Stimulated activated CD8-positive, alpha-beta memory T cell treated with anti-CD3 and anti-CD28 coated beads, Interleukin-4, amount 100 ng/mL, for 48 hours (primary cell): Measurements from ENCODE around the gene ESRRA.
"Not testable (repeated sequence)": the region's sequence is repeated elsewhere in the genome, so short reads cannot be mapped to it uniquely, and the experiment has no call there.

ENCODE experiments used
- DNase-seq: peaks from one replicate; pipeline ENCODE4 v3.0.0-alpha.2; 2020

ESRRA gene

DNA sequence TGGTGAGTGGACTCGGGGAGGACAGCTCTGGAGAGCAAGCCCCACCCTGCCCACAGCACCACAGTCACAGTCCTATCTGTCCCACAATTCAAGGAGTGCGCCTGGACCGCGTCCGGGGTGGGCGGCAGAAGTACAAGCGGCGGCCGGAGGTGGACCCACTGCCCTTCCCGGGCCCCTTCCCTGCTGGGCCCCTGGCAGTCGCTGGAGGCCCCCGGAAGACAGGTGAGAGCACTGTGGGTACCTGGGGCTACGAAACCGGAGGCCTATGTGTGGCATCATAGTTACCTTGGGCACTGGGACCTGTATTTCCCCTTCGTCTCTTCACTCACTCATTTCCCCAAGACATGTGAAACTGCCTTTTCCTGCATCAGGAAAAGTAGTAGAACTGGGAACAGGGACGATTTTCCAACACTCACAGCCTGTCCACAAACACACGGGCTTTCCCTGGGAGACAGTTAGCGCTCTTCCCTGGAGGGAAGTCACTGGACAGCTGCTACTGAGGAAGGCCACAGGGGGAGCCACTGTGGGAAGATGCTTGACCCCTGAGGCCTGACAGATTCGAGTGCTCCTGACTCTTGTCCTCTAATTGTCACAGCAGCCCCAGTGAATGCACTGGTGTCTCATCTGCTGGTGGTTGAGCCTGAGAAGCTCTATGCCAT lies 9.0 kb downstream of the ESRRA start:
- DNase-seq = no peak

DNA sequence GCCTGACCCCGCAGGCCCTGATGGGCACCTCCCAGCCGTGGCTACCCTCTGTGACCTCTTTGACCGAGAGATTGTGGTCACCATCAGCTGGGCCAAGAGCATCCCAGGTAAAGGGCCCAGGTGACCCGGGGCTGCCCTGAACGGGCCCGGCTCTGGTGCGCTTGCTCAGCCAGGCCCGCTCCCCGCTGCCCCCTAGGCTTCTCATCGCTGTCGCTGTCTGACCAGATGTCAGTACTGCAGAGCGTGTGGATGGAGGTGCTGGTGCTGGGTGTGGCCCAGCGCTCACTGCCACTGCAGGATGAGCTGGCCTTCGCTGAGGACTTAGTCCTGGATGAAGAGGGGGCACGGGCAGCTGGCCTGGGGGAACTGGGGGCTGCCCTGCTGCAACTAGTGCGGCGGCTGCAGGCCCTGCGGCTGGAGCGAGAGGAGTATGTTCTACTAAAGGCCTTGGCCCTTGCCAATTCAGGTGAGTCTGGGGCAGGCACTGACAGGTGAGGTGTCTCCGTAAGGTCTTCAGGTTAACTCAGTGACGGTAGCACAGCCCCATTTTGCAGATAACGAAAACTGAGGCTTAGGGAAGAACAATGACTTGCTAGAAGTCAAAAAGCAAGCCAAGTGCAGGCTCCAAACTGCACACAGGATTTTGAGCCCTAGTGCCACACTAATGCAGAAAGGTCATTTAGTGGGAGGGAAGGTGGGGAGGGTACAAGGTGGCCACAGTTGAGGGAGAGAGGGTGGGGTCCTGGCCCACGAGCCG lies 9.7 kb downstream of the ESRRA start:
- no peak for DNase-seq

DNA sequence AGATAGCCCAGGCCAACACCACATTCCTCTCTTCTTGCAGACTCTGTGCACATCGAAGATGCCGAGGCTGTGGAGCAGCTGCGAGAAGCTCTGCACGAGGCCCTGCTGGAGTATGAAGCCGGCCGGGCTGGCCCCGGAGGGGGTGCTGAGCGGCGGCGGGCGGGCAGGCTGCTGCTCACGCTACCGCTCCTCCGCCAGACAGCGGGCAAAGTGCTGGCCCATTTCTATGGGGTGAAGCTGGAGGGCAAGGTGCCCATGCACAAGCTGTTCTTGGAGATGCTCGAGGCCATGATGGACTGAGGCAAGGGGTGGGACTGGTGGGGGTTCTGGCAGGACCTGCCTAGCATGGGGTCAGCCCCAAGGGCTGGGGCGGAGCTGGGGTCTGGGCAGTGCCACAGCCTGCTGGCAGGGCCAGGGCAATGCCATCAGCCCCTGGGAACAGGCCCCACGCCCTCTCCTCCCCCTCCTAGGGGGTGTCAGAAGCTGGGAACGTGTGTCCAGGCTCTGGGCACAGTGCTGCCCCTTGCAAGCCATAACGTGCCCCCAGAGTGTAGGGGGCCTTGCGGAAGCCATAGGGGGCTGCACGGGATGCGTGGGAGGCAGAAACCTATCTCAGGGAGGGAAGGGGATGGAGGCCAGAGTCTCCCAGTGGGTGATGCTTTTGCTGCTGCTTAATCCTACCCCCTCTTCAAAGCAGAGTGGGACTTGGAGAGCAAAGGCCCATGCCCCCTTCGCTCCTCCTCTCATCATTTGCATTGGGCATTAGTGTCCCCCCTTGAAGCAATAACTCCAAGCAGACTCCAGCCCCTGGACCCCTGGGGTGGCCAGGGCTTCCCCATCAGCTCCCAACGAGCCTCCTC lies 10.6 kb downstream of the ESRRA start:
- not testable (repeated sequence) for DNase-seq

DNA sequence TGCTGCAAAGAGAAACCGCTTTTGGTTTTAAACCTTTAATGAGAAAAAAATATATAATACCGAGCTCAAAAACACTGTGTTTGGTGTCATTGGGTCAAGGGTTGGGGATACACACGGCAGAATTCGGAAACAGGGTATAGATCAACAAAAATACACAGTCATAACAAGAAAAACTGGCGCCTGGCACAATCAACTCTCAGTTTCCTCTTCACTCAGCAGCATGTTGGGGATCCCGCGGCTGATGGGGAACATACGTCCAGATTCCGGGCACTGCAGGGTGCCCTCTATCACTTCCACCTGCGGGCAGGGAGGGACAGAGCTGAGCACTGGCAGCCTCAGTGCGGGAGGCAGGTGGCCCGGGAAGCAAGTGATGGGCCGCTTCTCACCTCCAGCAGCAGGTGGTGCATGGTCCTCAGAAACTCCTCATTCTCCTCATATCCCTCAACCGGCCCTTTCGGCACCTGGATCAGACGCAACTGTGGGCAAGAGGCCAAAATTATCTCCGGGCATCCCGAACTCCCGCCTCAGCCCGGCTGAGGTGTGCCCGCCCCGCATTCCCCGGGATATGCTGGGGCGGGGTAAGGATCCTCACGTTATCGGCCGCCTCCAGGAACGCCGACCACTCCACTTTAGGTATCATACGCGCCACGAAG lies 11.5 kb downstream of the ESRRA start:
- DNase-seq = peak; percentile 59

DNA sequence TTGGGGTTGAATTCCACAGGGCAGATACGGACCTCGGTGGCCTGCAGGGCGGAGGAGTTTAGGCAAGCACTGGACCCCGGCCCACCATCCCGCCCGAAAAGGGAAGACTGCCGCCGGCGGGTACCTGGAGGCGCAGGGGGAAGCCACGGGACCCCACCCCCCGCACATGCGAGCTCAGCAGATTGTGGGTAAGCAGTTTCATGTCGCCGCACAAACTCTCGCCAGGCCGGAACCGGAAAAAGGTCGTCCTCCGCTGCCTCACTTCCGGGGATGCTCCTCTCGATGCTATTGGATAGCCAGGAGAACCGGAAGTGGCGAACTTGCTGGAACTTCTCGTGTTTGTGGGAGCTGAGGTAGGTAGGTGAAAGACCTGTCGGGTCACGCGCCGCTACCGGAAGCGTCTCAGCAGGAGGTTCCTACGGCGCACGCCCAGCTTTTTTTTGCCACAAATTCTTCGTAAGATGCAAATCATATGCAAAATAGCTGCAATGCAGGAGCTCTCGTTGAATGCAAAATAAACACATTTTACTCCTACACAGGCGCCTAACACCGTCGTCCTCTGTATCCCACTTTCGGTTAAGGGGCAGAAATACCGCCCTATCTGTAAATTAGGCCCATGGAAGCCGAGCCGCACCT lies 12.1 kb downstream of the ESRRA start, which contains the start of gene TRMT112:
Gene TRMT112, minus strand, starts transcription at position 235 of the 636 bp plus-strand sequence. Its CDS starts 33 bp downstream, at position 202.
- DNase-seq = peak; percentile 96

DNA sequence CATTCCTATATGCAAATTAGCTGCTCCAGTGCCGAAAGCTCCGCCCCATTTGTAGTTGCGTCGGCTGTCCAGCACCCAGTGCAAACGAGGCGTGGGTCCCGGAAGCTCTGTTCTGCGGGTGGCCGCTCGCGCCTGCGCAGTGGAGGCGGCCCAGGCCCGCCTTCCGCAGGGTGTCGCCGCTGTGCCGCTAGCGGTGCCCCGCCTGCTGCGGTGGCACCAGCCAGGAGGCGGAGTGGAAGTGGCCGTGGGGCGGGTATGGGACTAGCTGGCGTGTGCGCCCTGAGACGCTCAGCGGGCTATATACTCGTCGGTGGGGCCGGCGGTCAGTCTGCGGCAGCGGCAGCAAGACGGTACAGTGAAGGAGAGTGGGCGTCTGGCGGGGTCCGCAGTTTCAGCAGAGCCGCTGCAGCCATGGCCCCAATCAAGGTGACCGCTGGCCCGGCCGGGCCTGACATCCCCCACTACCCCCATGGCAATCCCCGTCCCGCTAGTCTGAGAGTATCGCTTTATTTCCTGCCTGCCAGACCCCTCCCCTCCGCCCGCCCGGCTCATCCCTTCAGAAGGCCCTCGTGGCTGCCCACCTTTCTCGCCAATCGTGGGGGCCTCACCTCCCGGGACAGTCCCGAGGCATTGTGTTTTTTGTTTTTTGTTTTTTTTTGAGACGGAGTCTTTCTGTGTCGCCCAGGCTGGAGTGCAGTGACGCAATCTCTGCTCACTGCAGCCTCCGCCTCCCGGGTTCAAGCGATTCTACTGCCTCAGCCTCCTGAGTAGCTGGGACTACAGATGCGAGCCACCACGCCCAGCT lies 12.8 kb downstream of the ESRRA start, which contains the start of gene PRDX5:
Gene PRDX5, plus strand, starts transcription at position 161 of the 805 bp plus-strand sequence. Its CDS starts 95 bp downstream, at position 256.
- peak; percentile 95 for DNase-seq

DNA sequence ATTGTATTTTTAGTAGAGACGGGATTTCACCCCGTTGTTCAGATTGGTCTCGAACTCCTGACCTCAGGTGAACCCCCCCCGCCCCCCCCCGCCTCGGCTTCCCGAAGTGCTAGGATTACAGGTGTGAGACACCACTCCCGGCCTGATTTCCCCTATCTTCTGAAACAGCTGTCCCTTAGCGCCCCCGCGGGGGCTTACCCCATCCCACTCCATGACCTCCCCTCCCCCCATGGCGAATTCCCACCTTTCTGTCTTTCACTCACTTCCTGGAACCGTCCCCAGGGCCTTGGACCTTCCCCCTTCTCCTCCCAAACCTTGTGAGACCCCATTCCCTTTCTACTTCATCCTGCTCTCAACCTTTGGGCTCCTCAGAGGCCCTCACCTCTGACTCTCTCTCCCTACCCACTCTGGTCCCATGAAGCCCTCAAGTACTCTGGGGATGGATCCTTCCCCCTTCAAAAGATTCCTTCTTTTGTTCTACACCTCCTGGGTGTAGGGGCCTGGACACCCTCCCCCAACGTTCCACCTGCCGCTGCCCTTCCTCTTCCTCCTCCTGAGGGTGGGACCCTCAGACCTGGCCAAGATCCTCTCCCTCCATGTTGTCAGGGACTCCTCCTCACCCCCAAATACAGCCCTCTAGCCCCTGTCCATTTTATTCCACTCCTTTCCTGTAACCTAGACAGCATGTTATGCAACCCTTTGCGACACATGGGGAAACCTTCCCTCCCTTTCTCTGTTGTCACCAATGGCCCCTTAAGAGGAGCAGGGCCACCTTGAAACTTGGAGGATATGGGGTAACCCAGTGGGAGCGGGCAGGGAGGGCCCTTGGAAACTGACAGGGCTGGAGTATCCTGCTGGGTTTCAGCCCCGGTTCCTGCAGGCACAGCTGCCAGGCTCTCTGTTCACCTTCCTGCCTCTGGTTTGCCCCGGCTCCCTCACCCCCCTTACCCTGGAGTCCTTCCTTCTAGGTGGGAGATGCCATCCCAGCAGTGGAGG lies 13.7 kb downstream of the ESRRA start:
- DNase-seq = no peak

DNA sequence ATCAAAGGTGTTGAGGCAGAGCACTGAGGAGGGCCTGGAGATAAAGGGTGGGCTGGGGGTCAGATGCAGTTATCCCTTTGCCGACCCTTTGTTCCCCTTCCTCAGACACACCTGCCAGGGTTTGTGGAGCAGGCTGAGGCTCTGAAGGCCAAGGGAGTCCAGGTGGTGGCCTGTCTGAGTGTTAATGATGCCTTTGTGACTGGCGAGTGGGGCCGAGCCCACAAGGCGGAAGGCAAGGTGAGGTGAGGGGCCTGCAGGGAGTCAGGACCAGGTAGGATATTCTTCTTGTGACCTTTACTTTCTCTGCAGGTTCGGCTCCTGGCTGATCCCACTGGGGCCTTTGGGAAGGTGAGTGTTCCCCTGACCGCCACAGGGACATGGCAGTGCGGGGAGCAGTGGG lies 15.2 kb downstream of the ESRRA start:
- no peak for DNase-seq

DNA sequence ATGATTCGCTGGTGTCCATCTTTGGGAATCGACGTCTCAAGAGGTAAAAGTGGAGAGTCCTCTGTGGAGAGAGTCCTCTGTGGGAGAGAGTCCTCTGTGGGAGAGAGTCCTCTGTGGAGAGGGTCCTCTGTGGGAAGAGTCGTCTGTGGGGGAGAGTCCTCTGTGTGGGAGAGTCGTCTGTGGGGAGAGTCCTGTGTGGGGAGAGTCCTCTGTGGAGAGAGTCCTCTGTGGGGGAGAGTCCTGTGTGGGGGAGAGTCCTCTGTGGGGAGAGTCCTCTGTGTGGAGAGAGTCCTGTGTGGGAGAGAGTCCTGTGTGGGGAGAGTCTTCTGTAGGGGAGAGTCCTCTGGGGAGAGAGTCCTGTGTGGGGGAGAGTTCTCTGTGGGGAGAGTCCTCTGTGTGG lies 15.7 kb downstream of the ESRRA start:
- no peak for DNase-seq

DNA sequence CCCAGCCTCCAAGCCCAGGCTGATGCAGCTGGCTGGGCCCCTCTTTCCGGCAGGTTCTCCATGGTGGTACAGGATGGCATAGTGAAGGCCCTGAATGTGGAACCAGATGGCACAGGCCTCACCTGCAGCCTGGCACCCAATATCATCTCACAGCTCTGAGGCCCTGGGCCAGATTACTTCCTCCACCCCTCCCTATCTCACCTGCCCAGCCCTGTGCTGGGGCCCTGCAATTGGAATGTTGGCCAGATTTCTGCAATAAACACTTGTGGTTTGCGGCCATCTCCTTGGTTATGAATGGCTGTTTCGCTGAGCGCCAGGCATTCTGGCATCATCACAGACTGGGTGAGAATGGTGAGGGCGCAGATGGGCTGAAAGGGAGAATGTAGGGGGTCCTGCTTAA lies 16.2 kb downstream of the ESRRA start:
- no peak for DNase-seq

DNA sequence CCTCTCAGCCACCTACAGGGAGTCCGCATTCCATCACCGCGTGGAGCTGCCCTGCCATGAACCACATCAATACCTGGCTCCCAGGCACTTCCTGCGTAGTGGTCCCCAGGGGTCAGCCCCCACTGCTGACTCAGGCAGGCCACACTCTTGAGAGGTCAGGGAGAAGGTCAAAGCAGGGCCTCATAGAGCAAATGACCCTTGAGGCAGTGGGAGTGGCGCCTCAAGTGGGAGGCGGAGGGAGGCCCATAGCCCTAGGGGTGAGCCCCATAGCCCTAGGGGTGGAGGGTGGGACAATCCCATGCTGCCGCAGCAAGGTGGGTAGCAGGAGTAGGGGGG lies 17.6 kb downstream of the ESRRA start:
- no peak for DNase-seq

DNA sequence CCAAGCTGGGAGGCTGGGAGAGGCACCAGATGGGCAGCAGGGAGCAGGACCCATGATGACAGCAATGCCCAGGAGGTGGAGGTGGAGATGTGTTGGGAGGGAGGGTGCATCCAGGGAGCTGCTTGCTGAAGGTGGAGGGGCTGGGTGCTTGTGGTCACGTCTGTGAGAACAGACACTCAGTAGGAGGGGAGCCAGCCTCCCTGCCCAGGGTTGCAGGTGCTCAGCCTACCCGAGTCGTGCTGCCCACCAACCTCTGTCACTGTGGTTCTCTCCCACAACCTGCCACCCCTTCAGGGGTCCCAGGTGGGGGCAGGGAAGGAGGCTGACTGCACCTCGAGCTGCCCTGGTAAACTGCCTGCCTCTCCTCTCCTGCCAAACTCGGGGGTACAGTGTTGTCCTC lies 18.0 kb downstream of the ESRRA start:
- no peak for DNase-seq

DNA sequence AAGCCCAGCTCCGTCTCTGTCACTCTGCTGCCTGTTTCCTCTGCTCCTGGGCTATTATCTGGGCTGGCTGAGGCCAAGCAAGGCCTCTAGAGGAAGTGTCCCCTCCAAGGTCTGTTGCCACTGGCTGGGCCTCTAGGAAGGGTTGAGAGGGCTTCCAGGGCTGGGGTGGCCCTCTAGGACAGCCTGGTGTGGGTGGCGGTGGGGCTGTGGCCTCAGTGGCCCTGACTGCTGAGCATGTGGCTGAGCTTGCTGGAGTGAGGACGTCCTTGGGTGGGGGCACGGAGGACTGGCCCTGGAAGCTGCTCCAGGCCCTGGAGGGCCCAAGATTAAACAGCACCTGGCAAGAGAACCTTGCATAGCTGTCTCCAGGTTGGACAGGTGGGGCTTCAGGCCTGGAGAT lies 18.7 kb downstream of the ESRRA start:
- not testable (repeated sequence) for DNase-seq

DNA sequence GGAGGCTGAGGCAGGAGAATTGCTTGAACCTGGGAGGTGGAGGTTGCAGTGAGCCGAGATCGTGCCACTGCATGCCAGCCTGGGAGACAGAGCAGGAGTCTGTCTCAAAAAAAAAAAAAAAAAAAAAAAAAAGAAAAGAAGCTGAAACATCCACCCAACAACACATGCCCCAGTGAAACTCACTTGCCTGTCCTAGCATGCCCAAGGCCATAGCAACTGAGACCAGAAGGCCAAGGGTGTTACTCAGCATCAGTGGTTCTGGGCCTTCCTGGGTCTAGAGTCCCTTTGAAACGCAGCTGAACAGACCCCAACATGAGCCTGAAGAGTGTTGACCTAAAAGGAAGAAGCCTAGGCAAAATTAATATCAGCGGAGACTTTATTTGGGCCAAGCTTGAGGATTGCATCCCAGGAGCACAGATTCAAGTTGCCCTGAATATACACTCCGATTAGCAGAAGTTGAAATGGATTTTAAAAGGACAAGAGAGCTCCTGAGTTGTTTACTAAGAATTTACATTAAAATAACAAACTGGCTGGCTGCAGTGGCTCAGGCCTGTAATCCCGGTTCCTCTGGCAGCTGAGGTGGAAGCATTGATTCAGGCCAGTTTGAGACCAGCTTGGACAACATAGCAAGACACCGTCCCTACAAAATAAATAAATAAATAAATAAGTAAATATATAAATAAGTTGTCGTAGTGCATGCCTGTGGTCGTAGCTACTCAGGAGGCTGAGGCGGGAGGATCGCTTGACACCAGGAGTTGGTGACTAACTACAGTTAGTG lies 19.6 kb downstream of the ESRRA start:
- no peak for DNase-seq

DNA sequence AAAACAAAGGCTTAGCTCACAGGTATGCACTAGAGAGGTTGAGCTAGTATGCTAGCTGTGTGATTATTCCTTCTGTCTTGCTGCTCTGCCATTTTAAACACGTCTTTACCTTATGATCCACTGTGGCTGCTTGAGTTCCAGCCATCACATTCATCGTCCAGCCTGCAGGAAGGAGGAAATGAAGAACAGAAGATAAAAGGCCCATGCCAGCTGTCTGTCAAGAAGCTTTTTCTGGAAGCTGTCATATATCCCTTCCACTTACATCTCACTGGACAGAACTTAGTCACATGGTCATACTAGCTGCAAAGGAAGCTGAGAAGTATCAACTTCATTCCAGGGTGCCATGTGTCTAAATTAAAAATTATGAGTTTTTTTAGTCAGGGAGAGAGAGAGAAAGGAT lies 22.1 kb downstream of the ESRRA start:
- DNase-seq = no peak

DNA sequence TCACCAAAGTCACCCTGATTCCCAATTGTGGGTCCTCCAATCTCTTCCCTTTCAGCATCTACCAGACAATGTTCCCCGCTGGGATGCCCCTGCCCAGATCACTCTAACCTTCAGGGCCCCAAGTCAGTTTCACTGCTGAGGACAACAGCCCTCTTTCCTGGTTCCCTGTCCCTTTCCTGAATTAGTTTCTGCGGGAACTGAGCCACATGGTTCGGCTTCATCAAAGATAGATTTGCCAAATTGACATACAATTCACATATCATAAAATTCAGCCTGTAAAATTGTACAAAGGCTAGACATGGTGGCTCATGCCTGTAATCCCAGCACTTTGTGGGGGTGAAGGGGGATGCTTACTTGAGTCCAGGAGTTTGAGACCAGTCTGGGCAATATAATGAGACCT lies 22.7 kb downstream of the ESRRA start:
- DNase-seq = no peak

DNA sequence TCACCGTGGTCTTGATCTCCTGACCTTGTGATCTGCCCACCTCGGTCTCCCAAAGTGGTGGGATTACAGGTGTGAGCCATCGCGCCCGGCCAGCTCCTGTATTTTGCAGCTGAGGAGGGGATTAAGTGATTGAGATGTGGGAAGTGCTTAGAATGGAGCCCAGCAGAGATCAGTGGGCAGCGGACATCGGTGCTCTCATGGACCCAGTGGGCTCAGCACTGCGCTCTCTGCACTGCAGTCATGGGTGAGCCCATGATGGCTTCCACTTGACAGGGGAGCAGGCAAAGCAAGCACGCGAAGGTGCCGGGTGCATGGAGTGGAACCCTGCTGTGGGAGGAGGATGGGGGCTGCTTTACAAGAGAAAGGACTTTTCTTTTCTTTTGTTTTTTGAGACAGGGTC lies 25.6 kb downstream of the ESRRA start:
- no peak for DNase-seq

DNA sequence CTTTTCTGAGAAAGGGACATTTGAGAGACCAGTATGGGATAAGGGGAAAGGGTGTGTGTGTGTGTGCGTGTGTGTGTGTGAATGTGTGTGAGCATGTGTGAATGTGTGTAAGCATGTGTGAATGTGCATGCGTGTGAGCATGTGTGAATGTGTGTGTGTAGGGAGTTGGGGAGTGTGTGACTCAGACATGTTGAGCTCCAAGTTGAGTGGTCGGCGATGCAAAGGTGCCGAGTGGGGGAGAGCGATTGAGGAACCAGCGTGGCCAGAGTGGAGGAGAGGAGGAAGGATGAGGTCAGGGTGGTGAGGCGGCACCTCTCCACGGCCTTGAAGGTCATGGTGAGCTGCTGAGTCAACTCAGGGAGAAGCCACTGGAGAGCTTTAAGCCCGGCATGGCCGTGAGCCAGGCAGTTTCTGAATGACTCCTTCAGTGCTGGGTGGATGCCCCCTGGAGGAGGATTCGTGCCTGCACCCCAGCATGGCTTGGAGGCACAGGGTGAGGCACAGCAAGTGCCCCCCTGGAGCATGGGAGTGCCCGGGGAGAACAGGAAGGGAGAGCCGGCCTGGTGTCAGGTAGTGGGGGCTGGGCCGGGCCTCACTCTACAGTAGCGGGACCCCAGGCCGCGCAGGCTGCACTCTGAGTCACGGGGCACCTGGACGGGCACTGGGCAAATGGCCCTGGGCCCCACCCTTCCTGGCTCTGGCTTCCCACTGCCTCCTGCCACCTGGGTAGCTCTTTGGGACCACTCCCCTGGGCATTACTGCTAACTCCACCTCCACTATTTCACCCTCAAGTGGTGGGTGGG lies 26.4 kb downstream of the ESRRA start:
- peak; percentile 88 for DNase-seq

DNA sequence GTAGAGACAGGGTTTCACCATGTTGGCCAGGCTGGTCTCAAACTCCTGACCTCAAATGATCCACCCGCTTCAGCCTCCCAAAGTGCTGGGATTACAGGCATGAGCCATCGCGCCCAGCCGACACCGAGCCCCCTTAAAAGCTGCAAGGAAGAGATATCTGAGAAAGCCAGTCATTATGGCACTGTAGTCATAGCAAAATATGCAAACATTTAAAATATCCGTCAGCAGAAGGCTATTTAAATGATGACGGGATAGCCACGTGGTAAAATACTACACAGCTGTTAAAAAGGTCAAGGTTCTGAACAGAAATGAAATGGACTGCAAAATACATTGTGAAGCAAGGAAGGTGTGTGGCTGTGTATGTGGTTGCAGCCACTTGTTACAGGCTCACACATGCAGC lies 28.2 kb downstream of the ESRRA start:
- no peak for DNase-seq
